HepG2 (cell line): ENCODE measurements around the gene TMEM176A. TPM values are rescaled to one million over a fixed set of nuclear protein-coding genes. Genes with fewer than 3 reads are reported as not detected.

Source experiments
- CENPT ChIP-seq: sonication (generic); formaldehyde crosslinking; IDR thresholded peaks from 2 replicates; pipeline ENCODE4 v1.8.0; 2022; ENCODE audit warnings: low read depth, mild to moderate bottlenecking, moderate library complexity, missing genetic modification reagents
- FLYWCH1 ChIP-seq: sonication (generic); formaldehyde crosslinking; IDR thresholded peaks from 2 replicates; pipeline ENCODE4 v1.8.1; 2023; ENCODE audit warnings: mild to moderate bottlenecking, missing genetic modification reagents
- FOSL2 ChIP-seq: sonication (generic); formaldehyde crosslinking; IDR thresholded peaks from 2 replicates; pipeline ENCODE4 v1.4.0; 2020; ENCODE audit warnings: missing genetic modification reagents
- HNF4A ChIP-seq: sonication (generic); formaldehyde crosslinking; IDR thresholded peaks from 2 replicates; pipeline ENCODE4 v1.4.0; 2020; ENCODE audit warnings: missing genetic modification reagents
- TBP ChIP-seq: sonication (generic); formaldehyde crosslinking; IDR thresholded peaks from 2 replicates; pipeline ENCODE4 v1.5.0; 2020; ENCODE audit warnings: missing genetic modification reagents
- TCF12 ChIP-seq, 2 experiments: fragments of 450-650 bp in 1 of 2; sonication (generic) in 1 of 2; formaldehyde crosslinking in 1 of 2; IDR thresholded peaks; 2 replicates each; pipeline versions ENCODE4 v1.6.1 to v1.8.0; 2017 to 2022; ENCODE audit warnings: antibody characterized with exemption in 1 of 2, mild to moderate bottlenecking in 1 of 2, missing genetic modification reagents in 1 of 2, moderate library complexity in 1 of 2
- ZBTB39 ChIP-seq: sonication (generic); formaldehyde crosslinking; IDR thresholded peaks from 2 replicates; pipeline ENCODE4 v1.5.0; 2020; ENCODE audit warnings: missing genetic modification reagents
- ZBTB7B ChIP-seq: sonication (generic); formaldehyde crosslinking; IDR thresholded peaks from 2 replicates; pipeline ENCODE4 v1.4.0; 2020; ENCODE audit warnings: missing genetic modification reagents
- ZFP82 ChIP-seq: sonication (generic); formaldehyde crosslinking; IDR thresholded peaks from 2 replicates; pipeline ENCODE4 v1.5.1; 2020; ENCODE audit warnings: mild to moderate bottlenecking, missing genetic modification reagents, borderline replicate concordance
- ZFP90 ChIP-seq: sonication (generic); formaldehyde crosslinking; IDR thresholded peaks from 2 replicates; pipeline ENCODE4 v1.8.0; 2022; ENCODE audit warnings: missing genetic modification reagents, mild to moderate bottlenecking, inconsistent platforms, borderline replicate concordance
- ZKSCAN1 ChIP-seq: fragments of 150-350 bp; IDR thresholded peaks from 2 replicates; pipeline ENCODE4 v1.6.1; 2014; ENCODE audit warnings: low read length
- ZMYM4 ChIP-seq: sonication (generic); formaldehyde crosslinking; IDR thresholded peaks from 2 replicates; pipeline ENCODE4 v1.8.1; 2023; ENCODE audit warnings: mild to moderate bottlenecking, missing genetic modification reagents
- ZNF17 ChIP-seq: sonication (generic); formaldehyde crosslinking; IDR thresholded peaks from 2 replicates; pipeline ENCODE4 v1.5.0; 2020; ENCODE audit warnings: mild to moderate bottlenecking, missing genetic modification reagents
- ZNF205 ChIP-seq: IDR thresholded peaks from 2 replicates; pipeline ENCODE4 v1.6.1; 2018; ENCODE audit warnings: missing biosample characterization, missing genetic modification reagents
- ZNF251 ChIP-seq: sonication (generic); formaldehyde crosslinking; IDR thresholded peaks from 2 replicates; pipeline ENCODE4 v1.9.0; 2021; ENCODE audit warnings: mild to moderate bottlenecking, missing genetic modification reagents
- ZNF335 ChIP-seq: sonication (generic); formaldehyde crosslinking; IDR thresholded peaks from 2 replicates; pipeline ENCODE4 v1.4.0; 2020; ENCODE audit warnings: missing genetic modification reagents
- ZNF768 ChIP-seq: sonication (generic); formaldehyde crosslinking; IDR thresholded peaks from 2 replicates; pipeline ENCODE4 v1.4.0; 2020; ENCODE audit warnings: missing genetic modification reagents
- polyA plus RNA-seq, 8 experiments: library from polyadenylated mRNA; depleted of rRNA in 3 of 8; stranded (reverse) in 7 of 8; unstranded in 1 of 8; fragments of >200 nt; fragmentation: Illumina TruSeq in 4 of 8; extraction: Trizol in 4 of 8; gene quantifications; 2 replicates each; pipeline versions ENCODE4 v1.2.1 to v1.2.3, GENCODE V29; 2011 to 2016; ENCODE audit warnings: low read depth in 4 of 8, missing spikeins in 1 of 8, mixed read lengths in 1 of 8; ENCODE audit not compliant: insufficient read depth in 1 of 8
- total RNA-seq, 5 experiments: library from RNA; depleted of rRNA; stranded (reverse); fragments of >200 nt; fragmentation: Illumina TruSeq; extraction: Trizol; gene quantifications; 2 replicates each; pipeline ENCODE4 v1.2.3, GENCODE V29; 2016; ENCODE audit warnings: low read depth in 1 of 5
- TF ChIP-seq, protein P1 (sequence below): sonication (generic); formaldehyde crosslinking; IDR thresholded peaks from 2 replicates; pipeline ENCODE4 v1.4.0; 2020; ENCODE audit warnings: missing genetic modification reagents, borderline replicate concordance
- TF ChIP-seq, protein P2 (sequence below): sonication (generic); formaldehyde crosslinking; IDR thresholded peaks from 2 replicates; pipeline ENCODE4 v1.8.1; 2022; ENCODE audit warnings: low read depth, mild to moderate bottlenecking, missing genetic modification reagents

Gene TMEM176A
- total and polyA plus RNA-seq, 2 of the 13 experiments (the other 11 are each of a cell fraction or from before 2014, with no cell fraction given) = not detected

DNA sequence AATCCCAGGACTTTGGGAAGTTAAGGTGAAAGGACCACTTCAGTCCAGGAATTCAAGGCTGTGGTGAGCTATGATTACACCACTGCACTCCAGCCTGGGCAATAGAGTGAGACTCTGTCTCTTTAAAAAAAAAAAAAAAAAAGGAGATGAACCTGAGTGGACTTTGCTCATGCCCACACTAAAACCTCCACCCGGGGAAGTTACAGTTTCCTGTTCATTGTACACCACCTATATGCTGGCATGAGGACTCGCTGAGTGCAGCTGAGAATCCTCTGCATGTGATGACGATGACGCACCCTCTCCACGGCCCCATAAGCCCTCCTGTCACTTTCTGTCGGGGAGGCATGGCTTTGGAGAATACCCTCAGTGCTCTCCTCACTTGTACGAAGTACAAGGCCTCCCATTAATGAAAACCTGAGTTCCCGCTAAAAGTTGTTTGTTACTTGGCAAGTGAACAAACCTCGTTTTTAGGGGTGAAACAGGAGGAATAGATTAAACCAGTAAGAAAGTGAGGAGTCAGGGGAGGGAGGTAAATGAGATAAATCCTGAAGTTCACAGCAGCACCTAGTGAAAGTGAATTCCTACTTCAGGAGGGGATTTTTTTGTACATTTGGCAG is 16.3 kb upstream of the TMEM176A start (continued):
- TF ChIP-seq ZNF251 = no peak
- no peak for TF ChIP-seq ZNF17
- TF ChIP-seq ZFP82 (CRISPR knock-in tag) = no peak
- no peak for TF ChIP-seq ZKSCAN1
- TF ChIP-seq FOSL2 (CRISPR knock-in tag) = peak; percentile 49; the same call in 1 of the 2 replicates
- TF ChIP-seq ZMYM4 = 0 out of 2 replicates have a peak, but pooled peaks have one; percentile 35
- TF ChIP-seq CENPT (CRISPR knock-in tag) = no peak
- TF ChIP-seq TCF12 (IDR thresholded peaks at IDR 0.05) = no peak
- TF ChIP-seq TCF12 (CRISPR knock-in tag; IDR thresholded peaks at IDR 0.05) = no peak
- no peak for TF ChIP-seq ZBTB39 (CRISPR knock-in tag)
- TF ChIP-seq, protein P1, sequence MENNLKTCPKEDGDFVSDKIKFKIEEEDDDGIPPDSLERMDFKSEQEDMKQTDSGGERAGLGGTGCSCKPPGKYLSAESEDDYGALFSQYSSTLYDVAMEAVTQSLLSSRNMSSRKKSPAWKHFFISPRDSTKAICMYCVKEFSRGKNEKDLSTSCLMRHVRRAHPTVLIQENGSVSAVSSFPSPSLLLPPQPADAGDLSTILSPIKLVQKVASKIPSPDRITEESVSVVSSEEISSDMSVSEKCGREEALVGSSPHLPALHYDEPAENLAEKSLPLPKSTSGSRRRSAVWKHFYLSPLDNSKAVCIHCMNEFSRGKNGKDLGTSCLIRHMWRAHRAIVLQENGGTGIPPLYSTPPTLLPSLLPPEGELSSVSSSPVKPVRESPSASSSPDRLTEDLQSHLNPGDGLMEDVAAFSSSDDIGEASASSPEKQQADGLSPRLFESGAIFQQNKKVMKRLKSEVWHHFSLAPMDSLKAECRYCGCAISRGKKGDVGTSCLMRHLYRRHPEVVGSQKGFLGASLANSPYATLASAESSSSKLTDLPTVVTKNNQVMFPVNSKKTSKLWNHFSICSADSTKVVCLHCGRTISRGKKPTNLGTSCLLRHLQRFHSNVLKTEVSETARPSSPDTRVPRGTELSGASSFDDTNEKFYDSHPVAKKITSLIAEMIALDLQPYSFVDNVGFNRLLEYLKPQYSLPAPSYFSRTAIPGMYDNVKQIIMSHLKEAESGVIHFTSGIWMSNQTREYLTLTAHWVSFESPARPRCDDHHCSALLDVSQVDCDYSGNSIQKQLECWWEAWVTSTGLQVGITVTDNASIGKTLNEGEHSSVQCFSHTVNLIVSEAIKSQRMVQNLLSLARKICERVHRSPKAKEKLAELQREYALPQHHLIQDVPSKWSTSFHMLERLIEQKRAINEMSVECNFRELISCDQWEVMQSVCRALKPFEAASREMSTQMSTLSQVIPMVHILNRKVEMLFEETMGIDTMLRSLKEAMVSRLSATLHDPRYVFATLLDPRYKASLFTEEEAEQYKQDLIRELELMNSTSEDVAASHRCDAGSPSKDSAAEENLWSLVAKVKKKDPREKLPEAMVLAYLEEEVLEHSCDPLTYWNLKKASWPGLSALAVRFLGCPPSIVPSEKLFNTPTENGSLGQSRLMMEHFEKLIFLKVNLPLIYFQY = no peak
- no peak for TF ChIP-seq ZFP90 (CRISPR knock-in tag)
- TF ChIP-seq TBP (CRISPR knock-in tag) = no peak
- no peak for TF ChIP-seq ZNF335
- no peak for TF ChIP-seq ZBTB7B (CRISPR knock-in tag)
- TF ChIP-seq HNF4A (CRISPR knock-in tag) = peak; percentile 48; the same call in 1 of the 2 replicates
- no peak for TF ChIP-seq ZNF768 (CRISPR knock-in tag)
- TF ChIP-seq FLYWCH1 = no peak
- no peak for TF ChIP-seq ZNF205
- TF ChIP-seq, protein P2, sequence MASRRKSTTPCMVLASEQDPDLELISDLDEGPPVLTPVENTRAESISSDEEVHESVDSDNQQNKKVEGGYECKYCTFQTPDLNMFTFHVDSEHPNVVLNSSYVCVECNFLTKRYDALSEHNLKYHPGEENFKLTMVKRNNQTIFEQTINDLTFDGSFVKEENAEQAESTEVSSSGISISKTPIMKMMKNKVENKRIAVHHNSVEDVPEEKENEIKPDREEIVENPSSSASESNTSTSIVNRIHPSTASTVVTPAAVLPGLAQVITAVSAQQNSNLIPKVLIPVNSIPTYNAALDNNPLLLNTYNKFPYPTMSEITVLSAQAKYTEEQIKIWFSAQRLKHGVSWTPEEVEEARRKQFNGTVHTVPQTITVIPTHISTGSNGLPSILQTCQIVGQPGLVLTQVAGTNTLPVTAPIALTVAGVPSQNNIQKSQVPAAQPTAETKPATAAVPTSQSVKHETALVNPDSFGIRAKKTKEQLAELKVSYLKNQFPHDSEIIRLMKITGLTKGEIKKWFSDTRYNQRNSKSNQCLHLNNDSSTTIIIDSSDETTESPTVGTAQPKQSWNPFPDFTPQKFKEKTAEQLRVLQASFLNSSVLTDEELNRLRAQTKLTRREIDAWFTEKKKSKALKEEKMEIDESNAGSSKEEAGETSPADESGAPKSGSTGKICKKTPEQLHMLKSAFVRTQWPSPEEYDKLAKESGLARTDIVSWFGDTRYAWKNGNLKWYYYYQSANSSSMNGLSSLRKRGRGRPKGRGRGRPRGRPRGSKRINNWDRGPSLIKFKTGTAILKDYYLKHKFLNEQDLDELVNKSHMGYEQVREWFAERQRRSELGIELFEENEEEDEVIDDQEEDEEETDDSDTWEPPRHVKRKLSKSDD = no peak
